Trophoblast cell (in vitro differentiated cells and primary cell): ENCODE results near the gene SIK2.

Experiments
- DNase-seq, 2 donors: peaks; one replicate each; pipeline ENCODE4 v3.0.0-alpha.2; 2016
- H2AFZ ChIP-seq: 2 replicates; pipeline ENCODE4 v1.6.1; 2013; ENCODE audit warnings: low read length, moderate library complexity, mild to moderate bottlenecking; ENCODE audit not compliant: insufficient read depth, poor library complexity
- H2AK5ac ChIP-seq: 2 replicates; pipeline ENCODE4 v1.6.1; 2013; ENCODE audit warnings: mild to moderate bottlenecking, low read length
- H2BK120ac ChIP-seq: 2 replicates; pipeline ENCODE4 v1.6.1; 2013; ENCODE audit warnings: low read length, mild to moderate bottlenecking, moderate library complexity; ENCODE audit not compliant: insufficient read depth, poor library complexity
- H2BK12ac ChIP-seq: 2 replicates; pipeline ENCODE4 v1.6.1; 2013; ENCODE audit warnings: mild to moderate bottlenecking, low read length, moderate library complexity
- H2BK5ac ChIP-seq: 2 replicates; pipeline ENCODE4 v1.6.1; 2013; ENCODE audit warnings: low read length, low read depth, moderate library complexity, mild to moderate bottlenecking; ENCODE audit not compliant: poor library complexity
- H3K14ac ChIP-seq: 2 replicates; pipeline ENCODE4 v1.6.1; 2013; ENCODE audit warnings: mild to moderate bottlenecking, low read length
- H3K18ac ChIP-seq: 2 replicates; pipeline ENCODE4 v1.6.1; 2013; ENCODE audit warnings: mild to moderate bottlenecking, low read length
- H3K23ac ChIP-seq: 2 replicates; pipeline ENCODE4 v1.6.1; 2013; ENCODE audit warnings: low read length
- H3K27ac ChIP-seq: 2 replicates; pipeline ENCODE4 v1.5.1; 2013; ENCODE audit warnings: low read depth, mild to moderate bottlenecking, inconsistent platforms, low read length, moderate library complexity
- H3K27me3 ChIP-seq: 2 replicates; pipeline ENCODE4 v1.6.1; 2013; ENCODE audit warnings: inconsistent platforms, mild to moderate bottlenecking, low read length, moderate library complexity; ENCODE audit not compliant: insufficient read depth
- H3K36me3 ChIP-seq, 2 experiments: 1 replicate in 1 of 2; 2 replicates in 1 of 2; pipeline ENCODE4 v1.6.1; 2013; ENCODE audit warnings: low read length in 2 of 2, mild to moderate bottlenecking in 2 of 2, moderate library complexity in 1 of 2; ENCODE audit not compliant: insufficient read depth in 2 of 2, control insufficient read depth in 1 of 2
- H3K4ac ChIP-seq: 2 replicates; pipeline ENCODE4 v1.6.1; 2013; ENCODE audit warnings: low read depth, mild to moderate bottlenecking, low read length, moderate library complexity
- H3K4me1 ChIP-seq, 2 experiments: 1 replicate in 1 of 2; 2 replicates in 1 of 2; pipeline ENCODE4 v1.6.1; 2013; ENCODE audit warnings: low read length in 2 of 2, mild to moderate bottlenecking in 2 of 2, moderate library complexity in 1 of 2; ENCODE audit not compliant: insufficient read depth in 2 of 2, control insufficient read depth in 1 of 2
- H3K4me2 ChIP-seq: 2 replicates; pipeline ENCODE4 v1.6.1; 2013; ENCODE audit warnings: inconsistent platforms, mild to moderate bottlenecking, low read length, moderate library complexity
- H3K4me3 ChIP-seq: 2 replicates; pipeline ENCODE4 v1.5.1; 2013; ENCODE audit warnings: mild to moderate bottlenecking, low read depth, low read length, inconsistent platforms
- H3K79me1 ChIP-seq: one replicate; pipeline ENCODE4 v1.6.1; 2013; ENCODE audit warnings: low read length
- H3K79me2 ChIP-seq: 2 replicates; pipeline ENCODE4 v1.6.1; 2013; ENCODE audit warnings: low read length, mild to moderate bottlenecking; ENCODE audit not compliant: control insufficient read depth, insufficient read depth, poor library complexity
- H3K9ac ChIP-seq: 2 replicates; pipeline ENCODE4 v1.6.1; 2013; ENCODE audit warnings: mild to moderate bottlenecking, low read length
- H3K9me3 ChIP-seq: 2 replicates; pipeline ENCODE4 v1.6.1; 2013; ENCODE audit warnings: low read depth, mild to moderate bottlenecking, control low read depth, inconsistent platforms, low read length; ENCODE audit not compliant: insufficient read depth
- H4K12ac ChIP-seq: 2 replicates; pipeline ENCODE4 v1.6.1; 2013; ENCODE audit warnings: low read depth, mild to moderate bottlenecking, low read length, moderate library complexity
- H4K8ac ChIP-seq: 2 replicates; pipeline ENCODE4 v1.6.1; 2013; ENCODE audit warnings: low read depth, mild to moderate bottlenecking, low read length, moderate library complexity
- H4K91ac ChIP-seq: one replicate; pipeline ENCODE4 v1.6.1; 2013; ENCODE audit warnings: low read depth, mild to moderate bottlenecking, low read length, moderate library complexity
- WGBS: extraction: QIAGEN DNeasy Blood & Tissue Kit; methylation state at CpG from one replicate; pipeline ENCODE4 v1.1.7; 2013; ENCODE audit warnings: missing lambda C conversion rate; ENCODE audit not compliant: insufficient read length, insufficient coverage; ENCODE audit errors: extremely low coverage; 5-methylcytosine and 5-hydroxymethylcytosine counted together

Gene SIK2

DNA sequence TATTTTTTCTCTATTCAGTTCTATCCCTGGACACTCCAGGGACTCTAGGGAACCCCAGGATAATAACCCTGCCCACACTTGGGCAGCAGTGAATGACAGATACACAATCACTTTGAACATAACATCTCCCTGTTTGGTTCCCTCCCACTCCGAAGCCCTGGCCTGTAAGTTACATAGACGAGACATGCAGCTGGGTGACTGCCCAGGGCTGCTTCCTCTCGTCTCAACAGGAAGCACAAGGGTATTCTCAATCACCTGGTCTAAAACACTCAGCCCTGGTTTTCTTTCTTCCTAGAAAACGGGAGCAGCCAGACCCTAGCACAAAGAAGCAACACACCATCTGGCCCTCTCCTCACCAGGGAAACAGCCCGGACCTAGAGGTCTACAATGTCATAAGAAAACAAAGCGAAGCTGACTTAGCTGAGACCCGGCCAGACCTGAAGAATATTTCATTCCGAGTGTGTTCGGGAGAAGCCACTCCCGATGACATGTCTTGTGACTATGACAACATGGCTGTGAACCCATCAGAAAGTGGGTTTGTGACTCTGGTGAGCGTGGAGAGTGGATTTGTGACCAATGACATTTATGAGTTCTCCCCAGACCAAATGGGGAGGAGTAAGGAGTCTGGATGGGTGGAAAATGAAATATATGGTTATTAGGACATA is 42.3 kb upstream of the SIK2 start:
- Histone ChIP-seq H2AFZ (no peak overlapping the region), H3K27me3 (no peaks in the 10 kb centered on the region), H3K79me2 (no peaks in the 10 kb centered on the region), H2BK120ac (no peak overlapping the region), H4K8ac (no peak overlapping the region), H2BK12ac (no peak overlapping the region), H3K79me1 (no peaks in the 10 kb centered on the region), H4K91ac (no peak overlapping the region), H3K4me1 (no peaks in the 10 kb centered on the region), H3K4me3 (no peak overlapping the region), H4K12ac (no peak overlapping the region), H3K36me3 (peaks cover 19 to 47% of the 10 kb centered on the region in 2 experiments), H2BK5ac (no peak overlapping the region), H3K9ac (no peak overlapping the region), H3K4ac (no peak overlapping the region), H3K14ac (no peak overlapping the region), H3K9me3 (peaks cover 2% of the 10 kb centered on the region), H3K23ac (no peak overlapping the region), H3K27ac (no peak overlapping the region), H3K18ac (no peak overlapping the region), H3K4me2 (no peak overlapping the region), H2AK5ac (no peak overlapping the region)
- WGBS: no CpG with 5 or more reads among the region's 11 CpGs
- no peak for DNase-seq

DNA sequence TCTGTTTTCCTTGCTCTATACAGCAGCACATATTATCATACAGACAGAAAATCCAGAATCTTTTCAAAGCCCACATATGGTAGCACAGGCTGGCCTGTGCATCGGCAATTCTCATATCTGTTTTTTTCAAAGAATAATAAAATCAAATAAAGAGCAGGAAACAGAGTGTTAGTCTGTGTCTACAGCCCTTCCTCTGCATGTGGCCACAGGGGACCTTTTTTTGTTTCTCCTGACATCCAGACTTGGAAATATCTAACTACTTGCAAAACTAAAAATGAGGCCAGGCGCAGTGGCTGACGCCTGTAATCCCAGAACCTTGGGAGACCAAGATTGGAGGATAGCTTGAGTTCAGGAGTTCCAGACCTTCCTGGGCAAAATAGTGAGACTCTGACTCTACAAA is 41.4 kb upstream of the SIK2 start:
- Histone ChIP-seq H2AK5ac (no peak overlapping the region), H2BK12ac (no peak overlapping the region), H3K4me1 (no peaks in the 10 kb centered on the region), H2AFZ (no peak overlapping the region), H2BK5ac (no peak overlapping the region), H3K27me3 (no peaks in the 10 kb centered on the region), H3K4me3 (no peak overlapping the region), H3K79me1 (no peaks in the 10 kb centered on the region), H3K36me3 (peaks cover 18 to 43% of the 10 kb centered on the region in 2 experiments), H3K14ac (no peak overlapping the region), H3K4ac (no peak overlapping the region), H4K8ac (no peak overlapping the region), H3K79me2 (no peaks in the 10 kb centered on the region), H3K23ac (no peak overlapping the region), H4K91ac (no peak overlapping the region), H2BK120ac (no peak overlapping the region), H4K12ac (no peak overlapping the region), H3K27ac (no peak overlapping the region), H3K18ac (no peak overlapping the region), H3K9ac (no peak overlapping the region), H3K4me2 (no peak overlapping the region), H3K9me3 (peaks cover 2% of the 10 kb centered on the region)
- no CpG with 5 or more reads among the region's 3 CpGs for WGBS
- DNase-seq: no peak

DNA sequence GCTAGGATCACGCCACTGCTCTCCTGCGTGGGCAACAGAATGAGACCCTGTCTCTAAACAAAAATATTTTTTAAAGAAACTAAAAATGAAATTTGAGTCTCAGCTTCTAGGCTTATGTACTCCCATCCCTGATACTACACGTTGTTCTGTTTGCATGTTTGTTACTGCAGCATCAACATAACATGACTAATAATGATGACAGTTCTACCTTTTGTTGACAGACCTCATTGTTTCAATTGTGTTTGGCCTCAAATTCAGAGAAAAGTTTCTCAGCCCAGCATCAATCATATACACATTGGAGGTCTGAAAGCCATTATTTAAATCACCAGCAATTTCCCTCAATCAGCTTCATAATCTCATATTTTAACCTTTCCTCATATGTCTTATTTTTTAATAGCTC is 40.9 kb upstream of the SIK2 start:
- peaks cover 13 to 38% of the 10 kb centered on the region in 2 experiments for H3K36me3 ChIP-seq
- H4K91ac ChIP-seq: no peak overlapping the region
- H3K79me1 ChIP-seq: no peaks in the 10 kb centered on the region
- no peak overlapping the region for H3K9ac ChIP-seq
- no peak overlapping the region for H3K14ac ChIP-seq
- no peak overlapping the region for H3K18ac ChIP-seq
- H2BK12ac ChIP-seq: no peak overlapping the region
- no peaks in the 10 kb centered on the region for H3K79me2 ChIP-seq
- H2AK5ac ChIP-seq: no peak overlapping the region
- no peaks in the 10 kb centered on the region for H3K9me3 ChIP-seq
- H3K23ac ChIP-seq: no peak overlapping the region
- H4K8ac ChIP-seq: no peak overlapping the region
- no peak for DNase-seq
- H3K4me2 ChIP-seq: no peak overlapping the region
- no peaks in the 10 kb centered on the region for H3K4me1 ChIP-seq
- WGBS: no CpG with 5 or more reads among the region's 3 CpGs
- no peaks in the 10 kb centered on the region for H3K27me3 ChIP-seq
- H3K4ac ChIP-seq: no peak overlapping the region
- no peak overlapping the region for H3K27ac ChIP-seq
- no peak overlapping the region for H2AFZ ChIP-seq
- no peak overlapping the region for H2BK120ac ChIP-seq
- H3K4me3 ChIP-seq: no peak overlapping the region
- no peak overlapping the region for H4K12ac ChIP-seq
- no peak overlapping the region for H2BK5ac ChIP-seq

DNA sequence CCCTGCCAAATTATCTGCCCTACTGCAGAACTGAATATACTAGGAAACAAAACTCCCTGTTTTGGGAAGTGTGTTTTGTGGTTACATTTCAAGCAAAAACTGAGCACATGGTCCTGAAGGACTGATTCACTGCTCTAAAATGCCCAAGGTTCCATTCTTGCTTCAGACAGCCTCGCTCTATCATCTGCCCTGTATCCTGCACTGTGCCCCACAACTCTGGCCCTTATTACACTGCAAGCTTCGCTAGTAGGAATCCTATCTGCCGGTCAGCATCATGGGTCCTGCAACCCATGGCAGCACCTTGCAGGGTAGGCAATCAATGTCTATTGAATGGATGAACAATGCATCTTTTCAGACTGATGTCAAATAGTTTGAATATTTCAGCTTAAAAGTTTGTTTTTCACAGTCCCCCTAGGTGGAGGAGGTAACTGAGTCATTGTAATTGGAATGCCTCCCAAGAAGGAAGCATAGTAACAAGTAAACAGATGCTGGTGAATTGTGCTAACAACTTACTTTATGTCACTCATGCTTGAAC is 40.4 kb upstream of the SIK2 start:
- no CpG with 5 or more reads among the region's 3 CpGs for WGBS
- no peak overlapping the region for H3K9ac ChIP-seq
- no peak overlapping the region for H3K4me3 ChIP-seq
- H3K9me3 ChIP-seq: no peaks in the 10 kb centered on the region
- no peaks in the 10 kb centered on the region for H3K4me1 ChIP-seq
- no peak overlapping the region for H3K23ac ChIP-seq
- H2BK120ac ChIP-seq: no peak overlapping the region
- H3K79me1 ChIP-seq: no peaks in the 10 kb centered on the region
- H2BK5ac ChIP-seq: no peak overlapping the region
- H2AFZ ChIP-seq: no peak overlapping the region
- H3K4ac ChIP-seq: no peak overlapping the region
- no peaks in the 10 kb centered on the region for H3K27me3 ChIP-seq
- H4K91ac ChIP-seq: no peak overlapping the region
- peak; percentile 63 to 77 for DNase-seq
- H3K36me3 ChIP-seq: peaks cover 13 to 34% of the 10 kb centered on the region in 2 experiments
- H4K12ac ChIP-seq: no peak overlapping the region
- no peak overlapping the region for H2BK12ac ChIP-seq
- no peak overlapping the region for H3K27ac ChIP-seq
- no peak overlapping the region for H3K14ac ChIP-seq
- no peak overlapping the region for H3K4me2 ChIP-seq
- H3K79me2 ChIP-seq: no peaks in the 10 kb centered on the region
- no peak overlapping the region for H4K8ac ChIP-seq
- H3K18ac ChIP-seq: no peak overlapping the region
- H2AK5ac ChIP-seq: no peak overlapping the region
